T47D (cell line): ENCODE measurements around the gene TRMT112.
A peak's percentile ranks its signal among the peaks of the same experiment; 100 is the strongest.
"Not testable (repeated sequence)": the region's sequence is repeated elsewhere in the genome, so short reads cannot be mapped to it uniquely, and the experiment has no call there.

Experiments
- DNase-seq, 2 experiments: peaks; one replicate each; pipeline versions ENCODE4 v3.0.0 to v3.0.0-alpha.2; 2011 to 2012; ENCODE audit warnings: low read depth in 1 of 2, low spot score in 1 of 2
- JUND ChIP-seq: IDR thresholded peaks from 2 replicates; pipeline ENCODE4 v1.6.1; 2012; ENCODE audit warnings: low read depth
- in situ Hi-C: cut with HindIII; loops from 2 replicates; pipeline ENCODE4 v1.10.0; 2016; ENCODE audit warnings: low sequenced_read_pairs, low pct_unique_long_range_greater_than_20kb

The TRMT112 gene

DNA sequence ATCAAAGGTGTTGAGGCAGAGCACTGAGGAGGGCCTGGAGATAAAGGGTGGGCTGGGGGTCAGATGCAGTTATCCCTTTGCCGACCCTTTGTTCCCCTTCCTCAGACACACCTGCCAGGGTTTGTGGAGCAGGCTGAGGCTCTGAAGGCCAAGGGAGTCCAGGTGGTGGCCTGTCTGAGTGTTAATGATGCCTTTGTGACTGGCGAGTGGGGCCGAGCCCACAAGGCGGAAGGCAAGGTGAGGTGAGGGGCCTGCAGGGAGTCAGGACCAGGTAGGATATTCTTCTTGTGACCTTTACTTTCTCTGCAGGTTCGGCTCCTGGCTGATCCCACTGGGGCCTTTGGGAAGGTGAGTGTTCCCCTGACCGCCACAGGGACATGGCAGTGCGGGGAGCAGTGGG, 3.2 kb upstream of the TRMT112 start:
- in situ Hi-C loops: no loop called here
- no peak for DNase-seq
- no peak for TF ChIP-seq JUND

DNA sequence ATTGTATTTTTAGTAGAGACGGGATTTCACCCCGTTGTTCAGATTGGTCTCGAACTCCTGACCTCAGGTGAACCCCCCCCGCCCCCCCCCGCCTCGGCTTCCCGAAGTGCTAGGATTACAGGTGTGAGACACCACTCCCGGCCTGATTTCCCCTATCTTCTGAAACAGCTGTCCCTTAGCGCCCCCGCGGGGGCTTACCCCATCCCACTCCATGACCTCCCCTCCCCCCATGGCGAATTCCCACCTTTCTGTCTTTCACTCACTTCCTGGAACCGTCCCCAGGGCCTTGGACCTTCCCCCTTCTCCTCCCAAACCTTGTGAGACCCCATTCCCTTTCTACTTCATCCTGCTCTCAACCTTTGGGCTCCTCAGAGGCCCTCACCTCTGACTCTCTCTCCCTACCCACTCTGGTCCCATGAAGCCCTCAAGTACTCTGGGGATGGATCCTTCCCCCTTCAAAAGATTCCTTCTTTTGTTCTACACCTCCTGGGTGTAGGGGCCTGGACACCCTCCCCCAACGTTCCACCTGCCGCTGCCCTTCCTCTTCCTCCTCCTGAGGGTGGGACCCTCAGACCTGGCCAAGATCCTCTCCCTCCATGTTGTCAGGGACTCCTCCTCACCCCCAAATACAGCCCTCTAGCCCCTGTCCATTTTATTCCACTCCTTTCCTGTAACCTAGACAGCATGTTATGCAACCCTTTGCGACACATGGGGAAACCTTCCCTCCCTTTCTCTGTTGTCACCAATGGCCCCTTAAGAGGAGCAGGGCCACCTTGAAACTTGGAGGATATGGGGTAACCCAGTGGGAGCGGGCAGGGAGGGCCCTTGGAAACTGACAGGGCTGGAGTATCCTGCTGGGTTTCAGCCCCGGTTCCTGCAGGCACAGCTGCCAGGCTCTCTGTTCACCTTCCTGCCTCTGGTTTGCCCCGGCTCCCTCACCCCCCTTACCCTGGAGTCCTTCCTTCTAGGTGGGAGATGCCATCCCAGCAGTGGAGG, 1.7 kb upstream of the TRMT112 start:
- no peak for TF ChIP-seq JUND
- DNase-seq: no peak
- in situ Hi-C loops: no loop called here

DNA sequence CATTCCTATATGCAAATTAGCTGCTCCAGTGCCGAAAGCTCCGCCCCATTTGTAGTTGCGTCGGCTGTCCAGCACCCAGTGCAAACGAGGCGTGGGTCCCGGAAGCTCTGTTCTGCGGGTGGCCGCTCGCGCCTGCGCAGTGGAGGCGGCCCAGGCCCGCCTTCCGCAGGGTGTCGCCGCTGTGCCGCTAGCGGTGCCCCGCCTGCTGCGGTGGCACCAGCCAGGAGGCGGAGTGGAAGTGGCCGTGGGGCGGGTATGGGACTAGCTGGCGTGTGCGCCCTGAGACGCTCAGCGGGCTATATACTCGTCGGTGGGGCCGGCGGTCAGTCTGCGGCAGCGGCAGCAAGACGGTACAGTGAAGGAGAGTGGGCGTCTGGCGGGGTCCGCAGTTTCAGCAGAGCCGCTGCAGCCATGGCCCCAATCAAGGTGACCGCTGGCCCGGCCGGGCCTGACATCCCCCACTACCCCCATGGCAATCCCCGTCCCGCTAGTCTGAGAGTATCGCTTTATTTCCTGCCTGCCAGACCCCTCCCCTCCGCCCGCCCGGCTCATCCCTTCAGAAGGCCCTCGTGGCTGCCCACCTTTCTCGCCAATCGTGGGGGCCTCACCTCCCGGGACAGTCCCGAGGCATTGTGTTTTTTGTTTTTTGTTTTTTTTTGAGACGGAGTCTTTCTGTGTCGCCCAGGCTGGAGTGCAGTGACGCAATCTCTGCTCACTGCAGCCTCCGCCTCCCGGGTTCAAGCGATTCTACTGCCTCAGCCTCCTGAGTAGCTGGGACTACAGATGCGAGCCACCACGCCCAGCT, 804 bp upstream of the TRMT112 start, which contains the start of gene PRDX5:
Gene PRDX5, plus strand, starts transcription at position 161 of the 805 bp plus-strand sequence. Its CDS starts 95 bp downstream, at position 256.
- DNase-seq: peak; percentile 96 to 99
- no peak for TF ChIP-seq JUND
- in situ Hi-C loops: no loop called here

DNA sequence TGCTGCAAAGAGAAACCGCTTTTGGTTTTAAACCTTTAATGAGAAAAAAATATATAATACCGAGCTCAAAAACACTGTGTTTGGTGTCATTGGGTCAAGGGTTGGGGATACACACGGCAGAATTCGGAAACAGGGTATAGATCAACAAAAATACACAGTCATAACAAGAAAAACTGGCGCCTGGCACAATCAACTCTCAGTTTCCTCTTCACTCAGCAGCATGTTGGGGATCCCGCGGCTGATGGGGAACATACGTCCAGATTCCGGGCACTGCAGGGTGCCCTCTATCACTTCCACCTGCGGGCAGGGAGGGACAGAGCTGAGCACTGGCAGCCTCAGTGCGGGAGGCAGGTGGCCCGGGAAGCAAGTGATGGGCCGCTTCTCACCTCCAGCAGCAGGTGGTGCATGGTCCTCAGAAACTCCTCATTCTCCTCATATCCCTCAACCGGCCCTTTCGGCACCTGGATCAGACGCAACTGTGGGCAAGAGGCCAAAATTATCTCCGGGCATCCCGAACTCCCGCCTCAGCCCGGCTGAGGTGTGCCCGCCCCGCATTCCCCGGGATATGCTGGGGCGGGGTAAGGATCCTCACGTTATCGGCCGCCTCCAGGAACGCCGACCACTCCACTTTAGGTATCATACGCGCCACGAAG, 561 bp downstream of the TRMT112 start:
- in situ Hi-C loops: no loop called here
- peak in 1 of 2 experiments; percentile 82 for DNase-seq
- TF ChIP-seq JUND: no peak

DNA sequence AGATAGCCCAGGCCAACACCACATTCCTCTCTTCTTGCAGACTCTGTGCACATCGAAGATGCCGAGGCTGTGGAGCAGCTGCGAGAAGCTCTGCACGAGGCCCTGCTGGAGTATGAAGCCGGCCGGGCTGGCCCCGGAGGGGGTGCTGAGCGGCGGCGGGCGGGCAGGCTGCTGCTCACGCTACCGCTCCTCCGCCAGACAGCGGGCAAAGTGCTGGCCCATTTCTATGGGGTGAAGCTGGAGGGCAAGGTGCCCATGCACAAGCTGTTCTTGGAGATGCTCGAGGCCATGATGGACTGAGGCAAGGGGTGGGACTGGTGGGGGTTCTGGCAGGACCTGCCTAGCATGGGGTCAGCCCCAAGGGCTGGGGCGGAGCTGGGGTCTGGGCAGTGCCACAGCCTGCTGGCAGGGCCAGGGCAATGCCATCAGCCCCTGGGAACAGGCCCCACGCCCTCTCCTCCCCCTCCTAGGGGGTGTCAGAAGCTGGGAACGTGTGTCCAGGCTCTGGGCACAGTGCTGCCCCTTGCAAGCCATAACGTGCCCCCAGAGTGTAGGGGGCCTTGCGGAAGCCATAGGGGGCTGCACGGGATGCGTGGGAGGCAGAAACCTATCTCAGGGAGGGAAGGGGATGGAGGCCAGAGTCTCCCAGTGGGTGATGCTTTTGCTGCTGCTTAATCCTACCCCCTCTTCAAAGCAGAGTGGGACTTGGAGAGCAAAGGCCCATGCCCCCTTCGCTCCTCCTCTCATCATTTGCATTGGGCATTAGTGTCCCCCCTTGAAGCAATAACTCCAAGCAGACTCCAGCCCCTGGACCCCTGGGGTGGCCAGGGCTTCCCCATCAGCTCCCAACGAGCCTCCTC, 1.5 kb downstream of the TRMT112 start:
- in situ Hi-C loops, DNase-seq: not testable (repeated sequence)

DNA sequence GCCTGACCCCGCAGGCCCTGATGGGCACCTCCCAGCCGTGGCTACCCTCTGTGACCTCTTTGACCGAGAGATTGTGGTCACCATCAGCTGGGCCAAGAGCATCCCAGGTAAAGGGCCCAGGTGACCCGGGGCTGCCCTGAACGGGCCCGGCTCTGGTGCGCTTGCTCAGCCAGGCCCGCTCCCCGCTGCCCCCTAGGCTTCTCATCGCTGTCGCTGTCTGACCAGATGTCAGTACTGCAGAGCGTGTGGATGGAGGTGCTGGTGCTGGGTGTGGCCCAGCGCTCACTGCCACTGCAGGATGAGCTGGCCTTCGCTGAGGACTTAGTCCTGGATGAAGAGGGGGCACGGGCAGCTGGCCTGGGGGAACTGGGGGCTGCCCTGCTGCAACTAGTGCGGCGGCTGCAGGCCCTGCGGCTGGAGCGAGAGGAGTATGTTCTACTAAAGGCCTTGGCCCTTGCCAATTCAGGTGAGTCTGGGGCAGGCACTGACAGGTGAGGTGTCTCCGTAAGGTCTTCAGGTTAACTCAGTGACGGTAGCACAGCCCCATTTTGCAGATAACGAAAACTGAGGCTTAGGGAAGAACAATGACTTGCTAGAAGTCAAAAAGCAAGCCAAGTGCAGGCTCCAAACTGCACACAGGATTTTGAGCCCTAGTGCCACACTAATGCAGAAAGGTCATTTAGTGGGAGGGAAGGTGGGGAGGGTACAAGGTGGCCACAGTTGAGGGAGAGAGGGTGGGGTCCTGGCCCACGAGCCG, 2.4 kb downstream of the TRMT112 start:
- TF ChIP-seq JUND: no peak
- no peak for DNase-seq
- in situ Hi-C loops: no loop called here

DNA sequence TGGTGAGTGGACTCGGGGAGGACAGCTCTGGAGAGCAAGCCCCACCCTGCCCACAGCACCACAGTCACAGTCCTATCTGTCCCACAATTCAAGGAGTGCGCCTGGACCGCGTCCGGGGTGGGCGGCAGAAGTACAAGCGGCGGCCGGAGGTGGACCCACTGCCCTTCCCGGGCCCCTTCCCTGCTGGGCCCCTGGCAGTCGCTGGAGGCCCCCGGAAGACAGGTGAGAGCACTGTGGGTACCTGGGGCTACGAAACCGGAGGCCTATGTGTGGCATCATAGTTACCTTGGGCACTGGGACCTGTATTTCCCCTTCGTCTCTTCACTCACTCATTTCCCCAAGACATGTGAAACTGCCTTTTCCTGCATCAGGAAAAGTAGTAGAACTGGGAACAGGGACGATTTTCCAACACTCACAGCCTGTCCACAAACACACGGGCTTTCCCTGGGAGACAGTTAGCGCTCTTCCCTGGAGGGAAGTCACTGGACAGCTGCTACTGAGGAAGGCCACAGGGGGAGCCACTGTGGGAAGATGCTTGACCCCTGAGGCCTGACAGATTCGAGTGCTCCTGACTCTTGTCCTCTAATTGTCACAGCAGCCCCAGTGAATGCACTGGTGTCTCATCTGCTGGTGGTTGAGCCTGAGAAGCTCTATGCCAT, 3.1 kb downstream of the TRMT112 start:
- peak in 1 of 2 experiments; percentile 49 for DNase-seq

DNA sequence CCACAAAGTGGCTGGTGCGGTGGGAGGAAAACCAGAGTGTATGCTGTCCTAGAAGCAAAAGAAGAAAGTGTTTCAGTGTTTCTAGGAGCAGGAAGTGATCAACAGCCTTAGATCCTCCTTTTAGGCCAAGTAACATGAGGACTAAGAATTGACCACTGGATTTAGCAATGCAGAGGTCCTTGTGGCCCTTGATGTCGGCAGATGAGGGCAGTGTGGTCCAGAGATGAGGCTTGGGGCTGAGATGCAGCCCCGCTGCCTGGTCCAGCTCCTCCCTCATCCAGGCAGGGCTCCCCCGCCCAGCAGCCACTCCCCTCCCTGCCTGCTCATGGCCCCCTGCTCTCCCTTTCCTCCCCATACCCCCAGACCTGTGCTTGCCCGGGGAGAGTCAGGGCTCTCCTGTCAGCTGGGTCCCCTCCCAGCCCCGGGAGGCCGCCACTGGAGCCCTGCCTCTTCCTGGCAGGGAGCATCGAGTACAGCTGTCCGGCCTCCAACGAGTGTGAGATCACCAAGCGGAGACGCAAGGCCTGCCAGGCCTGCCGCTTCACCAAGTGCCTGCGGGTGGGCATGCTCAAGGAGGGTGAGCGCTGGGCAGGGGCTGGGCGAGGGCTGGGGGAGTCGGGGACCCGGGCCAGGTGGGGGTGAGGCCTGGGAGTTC, 3.7 kb downstream of the TRMT112 start:
- no peak for DNase-seq
- no peak for TF ChIP-seq JUND
- in situ Hi-C loops: no loop called here

More for the DNA sequence above, 3.1 kb downstream of the TRMT112 start:
- no peak for TF ChIP-seq JUND
- in situ Hi-C loops: no loop called here

DNA sequence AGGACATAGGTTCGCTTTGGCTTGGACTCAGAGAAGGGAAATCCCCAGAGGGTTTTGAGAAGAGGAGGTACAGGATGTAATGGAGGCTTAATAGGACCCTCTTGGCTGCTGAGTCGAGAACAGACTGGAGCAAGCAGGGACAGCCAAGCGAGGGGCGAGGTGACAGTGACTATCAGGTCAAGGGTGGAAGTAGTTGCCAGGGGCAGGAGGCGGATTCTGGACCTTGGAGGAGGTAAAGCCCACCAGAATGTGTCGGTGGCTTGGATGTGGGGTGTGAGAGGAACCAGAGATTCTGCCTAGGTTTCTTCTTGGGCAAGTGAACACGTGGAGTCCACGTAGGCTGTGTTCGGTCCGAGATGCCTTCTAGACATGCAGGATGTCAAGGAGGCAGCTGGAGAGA, 4.4 kb downstream of the TRMT112 start:
- DNase-seq: no peak
- in situ Hi-C loops: no loop called here
- no peak for TF ChIP-seq JUND

DNA sequence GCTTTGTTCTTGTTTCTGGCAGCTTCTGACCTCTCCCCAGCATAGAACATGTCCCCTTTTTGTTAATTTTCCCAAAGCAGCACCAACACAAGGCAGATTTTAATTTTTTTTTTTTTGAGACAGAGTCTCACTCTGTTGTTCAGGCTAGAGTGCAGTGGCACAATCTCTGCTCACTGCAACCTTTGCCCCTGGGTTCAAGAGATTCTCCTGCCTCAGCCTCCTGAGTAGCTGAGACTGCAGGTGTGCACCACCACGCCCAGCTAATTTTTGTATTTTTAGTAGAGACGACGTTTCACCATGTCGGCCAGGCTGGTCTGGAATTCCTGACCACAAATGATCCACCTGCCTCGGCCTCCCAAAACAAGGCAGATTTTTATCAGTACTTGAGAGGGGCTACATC, 9.6 kb downstream of the TRMT112 start:
- in situ Hi-C loops, DNase-seq: not testable (repeated sequence)
